Activated gamma-delta T cell (primary cell): ENCODE measurements around the gene TRPM8.

ENCODE experiments used
- DNase-seq: peaks from one replicate; lab custom pipeline; 2025; lab: John Stamatoyannopoulos, UW

Gene TRPM8

DNA sequence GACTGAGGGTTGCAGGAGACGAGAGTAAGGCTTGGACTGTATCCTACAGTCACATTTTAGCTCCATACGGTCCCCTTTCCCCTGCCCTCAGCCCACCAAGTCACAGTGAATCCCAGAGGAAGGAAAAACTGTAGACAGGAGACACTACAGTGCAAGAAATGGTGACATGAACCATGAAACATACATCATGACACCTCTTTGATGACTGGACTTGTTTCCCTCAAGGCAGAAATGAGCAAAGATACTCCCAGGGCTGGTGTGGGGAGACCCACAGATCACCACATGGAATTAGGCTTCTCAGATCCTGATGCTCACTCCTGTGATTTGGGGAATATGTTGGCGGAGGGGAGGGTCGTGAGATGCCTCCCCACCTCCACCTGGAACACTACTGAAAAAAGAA, 85.1 kb downstream of the TRPM8 start:
- DNase-seq = no peak

DNA sequence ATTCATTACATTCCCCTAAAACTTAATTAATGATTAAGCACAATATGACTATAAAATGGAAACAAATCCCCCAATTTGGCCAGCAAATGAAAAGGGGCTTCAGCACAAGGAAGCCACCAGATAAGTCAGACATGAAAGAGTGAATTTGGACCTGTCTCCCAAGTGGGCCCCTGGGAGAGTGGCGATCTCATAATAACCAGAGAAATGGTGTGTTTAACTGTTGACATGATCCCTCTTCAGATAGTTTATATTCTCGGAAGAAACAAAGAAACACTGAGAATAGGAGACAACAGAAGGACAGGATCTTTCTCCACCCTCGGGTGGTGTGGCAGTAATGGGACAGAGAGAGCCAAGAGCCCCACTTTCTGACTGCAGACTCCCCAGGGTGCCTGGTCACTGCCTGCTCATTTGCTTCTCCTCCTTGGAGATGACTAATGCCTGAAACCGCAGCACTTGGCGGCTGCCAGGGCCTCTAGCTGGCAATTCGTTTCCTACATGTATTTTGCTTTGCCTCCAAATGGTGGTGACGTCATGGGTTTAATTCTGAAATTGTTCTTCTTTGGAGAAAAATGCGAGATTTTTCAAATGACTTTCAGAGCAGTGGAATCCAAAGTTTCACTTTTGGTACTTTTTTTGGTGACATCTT, 86.9 kb downstream of the TRPM8 start:
- no peak for DNase-seq

DNA sequence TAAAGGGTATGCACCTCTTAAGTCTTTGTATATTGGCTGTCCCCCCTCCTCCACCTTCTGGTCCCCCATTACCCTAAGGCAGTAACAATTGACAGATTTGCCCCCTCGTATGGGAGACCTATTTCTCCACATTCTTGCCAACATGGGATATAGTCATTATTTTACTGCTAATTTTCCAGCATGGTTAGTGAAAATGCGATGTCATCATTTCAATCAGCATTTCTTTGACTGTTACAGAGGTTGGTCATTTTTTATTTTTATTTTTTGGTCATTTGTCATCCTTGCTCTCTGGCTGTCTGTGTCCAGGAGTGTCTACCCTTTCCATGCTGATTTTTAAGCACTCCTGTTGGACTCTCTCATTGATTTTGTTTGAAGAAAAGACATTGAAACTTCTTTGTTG, 88.0 kb downstream of the TRPM8 start:
- no peak for DNase-seq

DNA sequence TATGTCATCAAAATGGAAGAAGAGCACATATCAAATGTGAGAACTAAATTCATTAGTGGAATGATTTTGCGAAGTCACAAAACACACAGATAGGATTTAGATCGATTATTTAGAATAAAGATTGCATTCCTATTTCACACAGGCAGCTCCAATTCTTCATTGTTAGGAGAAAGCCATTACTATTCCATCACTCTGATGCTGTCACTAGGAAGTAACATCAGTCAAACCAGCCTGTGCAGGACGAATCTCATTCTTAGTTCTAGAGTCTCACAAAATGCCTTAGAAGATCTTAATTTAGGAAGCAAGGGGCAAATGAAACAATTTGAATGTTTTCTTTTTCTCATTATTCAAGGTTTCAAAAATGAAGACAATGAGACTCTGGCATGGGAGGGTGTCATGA, 89.3 kb downstream of the TRPM8 start:
- no peak for DNase-seq

DNA sequence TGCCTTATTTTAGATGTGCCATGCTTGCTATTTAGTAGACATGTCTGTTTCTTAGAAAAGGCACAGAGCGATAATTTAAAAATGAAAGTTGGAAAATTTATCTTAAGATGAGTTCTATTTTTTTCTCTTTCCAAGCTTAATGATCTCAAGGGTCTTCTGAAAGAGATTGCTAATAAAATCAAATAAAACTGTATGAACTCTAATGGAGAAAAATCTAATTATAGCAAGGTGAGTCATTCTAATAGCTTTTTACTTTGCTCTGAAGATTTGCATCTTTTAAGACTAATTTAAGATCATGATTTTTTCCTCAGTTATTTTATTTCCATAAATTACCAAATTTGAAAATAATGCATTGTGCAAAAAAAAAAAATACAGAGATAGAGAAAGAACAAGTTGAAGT, 97.3 kb downstream of the TRPM8 start:
- no peak for DNase-seq

DNA sequence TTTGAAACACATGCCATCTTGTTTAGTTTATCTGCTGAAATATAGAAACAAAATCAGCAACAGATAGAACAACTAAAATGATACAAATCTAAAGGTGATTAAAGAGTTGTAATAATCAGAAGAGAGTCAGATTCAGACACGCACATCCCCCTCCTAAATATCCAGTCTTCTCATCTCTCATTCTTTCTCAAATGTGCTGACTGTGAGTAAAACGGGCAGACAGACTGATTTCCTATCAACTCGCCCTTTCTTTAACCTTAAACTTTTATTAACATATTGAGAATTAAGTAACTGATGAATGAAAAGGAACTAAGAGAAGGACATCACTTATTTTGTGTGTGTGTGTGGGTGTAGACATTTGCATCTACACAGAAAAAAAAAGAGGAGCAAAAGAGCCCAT, 98.7 kb downstream of the TRPM8 start:
- no peak for DNase-seq

DNA sequence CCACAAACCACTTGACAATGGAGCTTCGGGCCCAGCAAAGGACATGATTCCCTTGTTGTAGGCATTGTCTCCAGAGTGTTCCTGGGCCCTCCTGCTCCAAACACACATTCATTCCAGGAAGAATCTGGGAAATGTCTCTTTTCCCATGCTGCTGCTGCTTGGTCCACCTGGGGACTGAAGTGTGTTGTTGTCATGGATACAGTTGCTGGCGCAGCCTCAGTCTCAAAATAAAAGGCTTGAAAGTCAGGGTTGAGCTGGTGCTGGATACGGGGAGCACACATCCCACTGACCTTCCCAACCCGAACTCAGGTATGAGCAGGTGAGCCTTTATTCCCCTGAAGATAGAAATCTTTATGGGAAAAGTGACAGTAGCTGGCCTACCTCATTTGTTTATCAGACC, 102.7 kb downstream of the TRPM8 start:
- no peak for DNase-seq

DNA sequence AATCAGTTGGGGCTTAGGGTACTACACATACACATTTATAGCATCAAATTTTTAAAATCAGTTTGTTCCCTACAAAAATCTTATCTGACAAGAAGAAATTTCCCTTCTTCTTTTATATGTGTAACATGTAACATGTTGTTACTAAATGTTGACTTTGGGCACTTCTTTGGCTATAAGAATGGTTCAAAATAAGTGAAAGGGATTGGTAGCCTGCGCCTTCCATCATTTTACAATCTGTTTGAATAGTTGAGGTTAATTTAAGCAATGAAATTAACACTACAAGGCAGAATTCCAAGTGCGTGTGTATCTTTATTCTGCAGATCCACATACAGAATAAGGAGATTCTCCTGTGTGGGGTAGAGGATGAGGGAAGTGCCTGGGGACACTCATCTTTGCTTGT, 103.2 kb downstream of the TRPM8 start:
- DNase-seq = no peak

DNA sequence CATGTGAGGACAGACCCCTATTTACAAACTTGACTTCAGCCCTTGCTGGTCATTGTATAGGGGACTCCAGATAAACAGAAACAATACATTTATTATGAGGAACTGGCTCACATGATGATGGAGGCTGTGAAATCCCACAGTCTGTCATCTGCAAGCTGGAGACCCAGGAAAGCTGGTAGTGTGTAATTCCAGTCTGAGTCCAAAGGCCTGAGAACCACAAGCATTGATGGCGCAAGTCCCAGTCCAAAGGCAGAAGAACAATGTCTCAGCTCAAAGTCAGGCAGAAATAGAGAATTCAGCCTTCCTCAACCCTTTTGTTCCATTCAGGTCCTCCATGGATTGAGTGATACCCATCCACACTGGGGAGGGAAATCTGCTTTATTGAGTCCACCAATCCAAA, 105.3 kb downstream of the TRPM8 start:
- no peak for DNase-seq

DNA sequence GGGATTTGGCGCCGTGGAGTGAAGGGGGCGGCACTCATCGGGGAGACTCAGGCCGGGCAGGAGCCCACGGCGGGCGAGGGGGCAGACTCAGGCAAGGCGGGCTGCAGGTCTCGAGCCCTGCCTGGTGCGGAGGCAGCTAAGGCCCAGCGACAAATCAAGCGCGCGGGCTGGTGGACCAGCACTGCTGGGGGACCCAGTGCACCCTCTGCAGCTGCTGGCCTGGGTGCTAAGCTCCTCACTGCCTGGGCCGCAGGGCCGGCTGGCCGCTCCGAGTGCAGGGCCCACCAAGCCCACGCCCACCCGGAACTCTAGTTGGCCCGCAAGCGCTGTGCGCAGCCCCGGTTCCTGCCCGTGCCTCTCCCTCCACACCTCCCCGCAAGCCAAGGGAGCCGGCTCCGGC, 107.1 kb downstream of the TRPM8 start:
- no peak for DNase-seq

DNA sequence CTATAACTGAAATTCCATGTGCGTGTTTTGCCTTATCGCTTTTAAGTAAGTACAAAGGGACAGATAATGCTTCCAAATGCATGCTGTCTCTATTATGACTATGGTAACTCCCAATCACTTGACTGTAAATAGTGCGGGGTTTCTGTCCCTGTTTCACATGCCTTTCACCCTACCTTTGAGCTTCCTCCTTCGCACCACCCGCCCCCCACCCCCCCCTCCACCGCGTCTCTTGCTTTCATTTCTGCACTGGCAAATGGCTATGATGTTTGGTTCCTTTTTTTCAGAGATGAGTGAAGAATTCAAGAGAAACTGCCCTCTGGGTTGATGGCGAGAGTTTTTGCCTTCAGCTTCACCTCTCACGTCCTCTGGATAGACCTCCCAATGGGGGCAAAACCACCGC, 108.3 kb downstream of the TRPM8 start:
- no peak for DNase-seq

DNA sequence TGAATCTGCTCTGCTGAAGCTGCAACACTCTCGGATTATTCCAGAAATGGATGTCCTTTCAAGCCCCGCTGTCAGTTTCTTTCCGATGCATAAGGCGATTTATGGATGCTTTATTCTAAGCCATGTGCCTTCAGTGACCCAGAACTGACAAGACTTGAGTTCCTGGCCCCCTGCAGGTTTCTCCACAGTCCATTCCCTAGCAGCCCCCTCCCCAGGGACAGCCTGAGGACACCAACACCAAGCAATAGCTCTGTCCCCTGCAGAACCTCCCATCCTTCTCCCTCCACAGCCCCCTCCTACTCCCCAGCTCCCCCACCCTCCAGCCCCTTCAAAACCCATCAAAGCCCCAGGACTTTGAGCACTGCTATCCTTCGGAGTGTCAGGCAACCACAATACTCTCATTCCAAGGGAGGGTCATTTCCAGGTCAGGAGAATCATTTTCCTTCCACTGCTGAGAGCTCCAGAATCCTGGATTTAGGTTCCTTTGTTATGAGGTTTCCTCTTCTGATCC, 108.8 kb downstream of the TRPM8 start:
- DNase-seq = no peak

DNA sequence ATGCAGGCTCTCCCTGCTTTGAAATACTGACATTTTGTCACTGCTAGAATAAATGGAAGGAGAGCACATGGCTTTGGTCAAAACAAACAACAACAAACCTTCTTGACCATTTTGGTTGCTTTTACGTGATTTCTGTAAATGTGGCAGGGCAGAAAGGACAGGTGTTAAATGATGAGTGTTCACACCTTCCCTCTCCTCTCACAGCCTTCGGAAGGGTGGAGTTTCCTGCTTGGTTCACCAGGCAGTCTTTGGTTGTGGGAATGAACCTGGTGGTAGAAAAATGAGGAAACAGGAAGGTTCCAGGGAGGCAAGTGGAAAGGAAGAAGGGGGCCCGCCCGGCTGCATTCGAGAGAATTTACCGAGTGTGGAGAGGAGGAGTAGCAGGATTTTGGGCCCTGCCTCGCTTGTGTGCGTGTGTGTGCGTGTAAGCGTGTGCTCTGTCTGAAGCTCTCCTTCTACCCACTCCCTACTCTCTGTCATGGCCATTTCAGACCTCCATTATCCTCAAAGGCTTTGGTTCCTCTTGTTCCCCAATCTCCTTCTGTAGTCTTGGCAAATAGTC, 109.6 kb downstream of the TRPM8 start:
- DNase-seq = no peak

DNA sequence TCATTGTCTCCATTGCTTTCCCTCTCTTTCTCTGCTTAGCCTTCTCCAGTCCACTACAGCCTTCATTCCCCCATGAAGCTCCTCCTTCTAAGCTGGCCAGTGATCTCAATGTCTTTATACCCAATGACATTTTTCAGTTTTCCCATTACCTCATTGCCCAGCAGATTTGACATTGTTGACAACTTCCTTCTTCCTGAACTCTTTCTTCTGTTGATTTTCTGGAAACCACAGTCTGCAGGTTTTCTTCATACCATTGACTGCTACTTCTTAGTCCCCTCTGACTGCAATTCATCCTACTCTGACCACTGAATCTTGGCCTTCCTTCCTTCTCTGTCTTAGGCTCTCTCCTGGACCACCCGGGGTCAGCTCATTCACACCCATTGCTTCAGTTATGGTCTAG, 110.5 kb downstream of the TRPM8 start:
- no peak for DNase-seq

DNA sequence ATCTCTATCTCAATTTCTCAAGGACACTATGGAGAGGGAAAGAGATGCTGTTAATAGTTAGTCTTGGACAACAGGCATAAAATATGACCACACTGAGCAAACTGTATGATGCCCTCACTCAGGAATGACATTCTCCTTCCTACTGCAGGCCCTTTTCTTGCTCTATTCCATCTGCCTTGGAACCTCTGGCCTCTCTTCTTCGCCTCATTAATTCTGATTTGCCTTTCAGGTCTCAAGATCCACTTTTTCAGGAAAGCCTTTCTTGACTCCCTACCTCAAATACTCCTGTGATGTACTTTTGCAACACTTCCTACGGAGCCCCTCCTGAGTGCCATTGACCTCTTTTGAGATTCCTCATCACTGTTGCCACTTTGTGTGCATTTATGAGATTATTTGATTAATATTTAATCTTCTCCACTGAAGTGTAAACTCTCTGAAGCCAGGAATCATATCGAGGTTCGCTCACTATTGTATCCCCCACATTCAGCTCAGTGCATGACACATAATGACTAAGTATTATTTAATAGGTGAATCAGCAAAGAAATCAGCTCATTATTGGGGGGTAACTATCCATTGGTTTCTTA, 112.1 kb downstream of the TRPM8 start:
- DNase-seq = no peak

DNA sequence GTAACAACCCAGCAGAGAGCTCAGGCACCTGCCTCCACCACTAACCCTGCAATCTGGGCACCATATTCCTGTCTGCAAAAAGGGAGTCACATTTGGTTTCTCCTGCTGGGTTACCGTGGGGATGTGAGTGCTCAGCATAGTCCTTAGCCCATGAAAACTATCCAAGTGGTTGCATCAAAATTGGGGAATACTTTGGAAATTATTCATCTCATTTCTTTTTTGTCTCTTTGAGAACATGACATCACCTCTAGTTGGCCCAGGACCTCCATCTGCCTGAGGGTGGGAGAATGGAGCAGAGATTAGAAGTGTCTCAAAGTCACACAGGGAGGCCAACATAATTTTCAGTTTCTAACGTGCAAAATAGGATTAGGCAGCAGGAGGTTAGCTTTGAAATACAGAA, 114.0 kb downstream of the TRPM8 start:
- DNase-seq = no peak

DNA sequence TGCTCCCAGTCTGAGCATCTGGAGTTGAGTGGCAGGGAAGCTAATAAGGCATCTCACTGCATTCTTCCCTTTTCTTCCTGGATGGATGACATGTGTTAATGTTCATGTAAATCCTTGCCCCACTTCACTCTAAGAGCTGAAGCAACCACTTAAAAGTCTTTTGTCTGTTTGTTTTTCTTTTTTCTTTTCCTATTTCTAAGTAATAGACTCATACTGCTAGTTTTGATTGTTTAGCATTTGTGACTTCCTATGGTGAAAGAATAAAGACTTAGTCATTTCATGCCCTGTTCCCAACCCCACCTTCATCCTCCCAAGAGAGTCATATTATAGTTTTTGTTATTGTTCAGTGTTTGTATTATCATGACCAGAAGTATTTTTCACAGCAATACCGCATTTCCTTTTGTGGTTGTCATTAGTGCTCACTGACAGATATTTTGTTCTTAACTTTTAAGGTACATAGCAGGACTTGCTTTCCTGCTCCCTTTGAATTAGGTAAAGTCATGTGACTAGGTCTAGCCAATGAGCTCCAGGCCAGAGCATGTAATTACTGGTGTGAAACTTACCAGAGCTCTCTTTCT, 115.2 kb downstream of the TRPM8 start:
- no peak for DNase-seq

DNA sequence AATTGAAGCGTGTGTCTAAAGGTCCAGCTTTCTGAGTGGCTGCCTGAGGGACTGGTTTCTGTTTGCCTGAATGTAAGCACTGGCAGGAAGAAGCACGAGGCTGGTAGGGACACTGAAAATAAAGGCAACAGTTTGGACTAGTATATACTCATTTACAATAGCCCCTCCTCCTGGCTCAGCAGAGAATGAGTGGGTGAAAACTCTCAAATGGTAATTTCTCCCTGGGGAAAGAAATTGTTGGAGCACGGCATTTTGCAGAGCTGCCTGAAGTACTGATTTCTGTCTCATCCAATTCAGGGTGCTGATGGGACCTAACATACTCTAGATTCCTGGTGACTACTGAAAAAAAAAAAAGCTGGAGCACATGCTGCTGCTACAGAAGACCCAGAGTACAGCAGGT, 116.0 kb downstream of the TRPM8 start:
- DNase-seq = no peak

DNA sequence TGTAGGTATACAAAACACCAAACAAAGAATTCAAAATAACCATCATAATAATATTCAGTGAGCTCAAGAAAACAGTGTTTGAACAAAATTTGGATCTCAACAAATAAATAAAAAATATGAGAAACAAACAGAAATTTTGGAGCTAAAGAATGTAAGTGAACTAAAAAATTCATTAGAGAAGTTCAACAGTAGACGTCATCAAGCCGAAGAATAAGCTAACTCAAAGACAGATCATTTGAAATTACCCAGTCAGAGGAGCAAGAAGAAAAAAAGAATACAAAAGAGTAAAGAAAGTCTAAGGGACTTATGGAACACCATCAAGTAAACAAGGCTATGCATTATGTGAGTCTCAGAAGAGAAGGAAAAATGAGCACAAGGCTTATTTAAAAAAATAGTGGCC, 116.7 kb downstream of the TRPM8 start:
- DNase-seq = no peak

DNA sequence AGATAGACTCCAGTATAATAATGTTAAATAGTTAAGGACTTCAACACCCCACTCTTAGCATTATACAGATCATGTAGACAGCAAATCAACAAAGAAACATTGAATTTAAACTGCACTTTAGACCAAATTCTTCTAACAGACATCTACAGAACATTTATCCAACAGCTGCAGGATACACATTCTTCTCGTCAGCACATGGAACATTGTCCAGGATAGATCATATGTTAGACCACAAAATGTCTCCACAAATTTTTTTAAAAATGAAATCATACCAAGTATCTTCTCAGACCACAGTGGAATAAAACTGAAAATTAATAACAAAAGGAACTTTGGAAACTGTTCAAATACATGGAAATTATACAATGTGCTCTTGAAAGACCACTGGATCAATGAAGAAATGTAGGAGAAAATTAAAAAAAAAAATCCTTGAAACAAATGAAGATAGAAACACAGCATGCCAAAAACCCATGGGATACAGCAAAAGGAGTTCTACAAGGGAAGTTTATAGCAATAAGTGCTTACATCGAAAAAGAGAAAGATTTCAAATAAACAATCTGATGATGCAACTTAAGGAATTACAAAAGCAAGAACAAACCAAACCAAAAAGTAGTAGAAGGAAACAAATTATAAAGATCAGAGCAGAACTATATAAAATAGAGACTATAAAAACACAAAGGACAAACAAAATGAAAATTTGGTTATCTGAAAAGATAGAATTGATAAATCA, 121.1 kb downstream of the TRPM8 start:
- DNase-seq = no peak

DNA sequence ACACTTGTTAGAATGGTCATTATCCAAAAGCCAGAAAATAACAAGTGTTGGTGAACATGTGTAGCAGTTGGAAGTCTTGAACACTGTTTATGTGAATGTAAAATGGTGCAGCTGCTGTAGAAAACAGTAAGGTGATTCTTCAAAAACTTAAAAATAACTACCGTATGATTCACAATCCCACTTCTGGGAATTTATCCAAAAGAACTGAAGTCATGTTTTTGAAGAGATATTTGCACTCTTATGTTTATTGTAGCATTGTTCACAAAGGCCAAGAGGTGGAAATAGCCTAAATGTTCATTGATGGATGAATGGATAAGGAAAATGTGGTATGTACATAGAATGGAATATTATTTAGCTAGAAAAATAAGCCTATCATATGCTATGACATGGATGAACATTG, 127.0 kb downstream of the TRPM8 start:
- DNase-seq = no peak

DNA sequence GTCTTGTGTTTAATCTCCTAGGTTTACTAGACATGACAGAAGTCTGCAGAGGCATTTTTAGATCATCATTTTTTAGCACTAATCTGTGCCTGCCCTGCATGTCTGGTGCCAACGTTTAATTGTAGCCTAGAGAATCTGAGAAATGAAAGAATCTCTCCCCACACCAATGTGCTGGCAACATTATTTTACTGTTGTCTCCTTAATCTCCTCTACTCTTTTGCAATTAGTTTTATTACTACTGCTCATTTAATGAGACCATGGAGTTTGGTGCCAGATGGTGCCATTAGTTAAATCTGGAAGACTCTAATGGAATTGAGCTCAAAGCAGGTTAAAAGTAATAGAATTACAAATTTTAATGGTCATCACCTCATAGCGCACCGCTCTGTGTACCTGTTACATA, 129.3 kb downstream of the TRPM8 start:
- DNase-seq = no peak

DNA sequence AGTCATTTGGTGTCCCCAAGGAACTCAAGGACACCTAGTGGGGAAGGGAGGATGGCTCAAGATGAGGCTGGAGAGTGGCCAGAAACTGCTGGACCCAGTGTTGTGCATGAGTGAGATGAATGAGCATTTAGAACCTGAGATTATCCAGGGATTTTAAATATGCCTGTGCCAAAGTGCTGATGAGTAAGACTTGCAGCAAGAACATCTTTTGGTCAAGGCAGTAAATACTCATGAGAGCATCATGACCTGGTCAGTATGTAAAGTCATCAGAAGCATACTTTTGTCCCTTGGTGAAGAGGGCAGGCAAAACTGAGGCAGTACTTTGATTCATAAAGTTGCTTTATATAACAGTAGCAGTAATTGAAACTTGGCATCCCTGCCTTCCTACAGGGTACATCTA, 130.2 kb downstream of the TRPM8 start:
- no peak for DNase-seq
